Gastroesophageal sphincter (tissue), 3 donors: Measurements from ENCODE around the gene RANBP2.

ENCODE experiments used
- POLR2A ChIP-seq, 2 donors: fragments of 450-650 bp; IDR thresholded peaks; one replicate each; pipeline ENCODE4 v1.6.1; 2017; ENCODE audit warnings: antibody characterized with exemption in 2 of 2, mild to moderate bottlenecking in 2 of 2, moderate library complexity in 1 of 2
- TF ChIP-seq, protein P1 (sequence below), 4 experiments: fragments of 200-600 bp in 2 of 4; fragments of 450-650 bp in 2 of 4; sonication (generic) in 1 of 4; IDR thresholded peaks; one replicate each; pipeline ENCODE4 v1.5.1; 2017 to 2019; ENCODE audit warnings: antibody characterized with exemption in 4 of 4, mild to moderate bottlenecking in 2 of 4, moderate library complexity in 2 of 4

DNA sequence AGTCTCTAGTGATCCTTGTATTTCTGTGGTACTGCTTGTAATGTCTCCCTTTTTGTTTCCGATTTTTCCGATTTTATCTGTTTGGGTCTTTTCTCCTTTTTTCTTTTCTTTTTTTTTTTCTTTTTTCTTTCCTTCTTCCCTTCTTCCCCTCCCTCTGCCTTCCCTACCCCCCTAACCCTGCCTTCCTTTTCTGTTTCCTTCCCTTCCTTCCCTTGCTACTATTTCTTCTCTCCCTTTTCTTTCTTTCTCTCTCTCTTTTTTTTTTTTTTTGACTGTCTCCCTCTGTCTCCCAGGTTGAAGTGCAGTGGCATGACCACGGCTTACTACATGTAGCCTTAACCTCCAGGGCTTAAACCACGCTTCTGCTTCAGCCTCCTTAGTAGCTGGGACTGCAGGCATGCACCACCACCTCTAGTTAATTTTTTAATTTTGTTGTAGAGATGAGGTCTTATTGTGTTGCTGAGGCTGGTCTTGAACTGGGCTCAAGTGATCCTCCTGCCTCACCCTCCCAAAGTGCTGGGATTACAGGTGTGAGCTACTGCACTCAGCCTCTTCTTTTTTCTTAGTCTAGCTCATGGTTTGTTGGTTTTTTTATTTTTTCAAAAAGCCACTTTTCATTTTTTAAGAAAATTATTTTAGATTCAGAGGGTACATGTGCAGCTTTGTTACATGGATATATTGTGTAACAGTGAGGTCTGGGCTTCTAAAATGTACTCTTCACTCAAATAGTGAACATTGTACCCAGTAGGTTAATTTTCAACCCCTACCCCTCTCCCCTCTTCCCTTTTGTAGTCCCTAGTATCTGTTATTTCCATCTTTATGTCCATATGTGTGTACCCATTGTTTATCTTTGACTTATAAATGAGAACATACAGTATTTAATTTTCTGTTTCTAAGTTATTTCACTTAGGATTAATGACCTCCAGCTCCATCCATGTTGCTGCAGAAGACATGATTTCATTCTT is 92.0 kb downstream of the RANBP2 start:
- TF ChIP-seq, protein P1, sequence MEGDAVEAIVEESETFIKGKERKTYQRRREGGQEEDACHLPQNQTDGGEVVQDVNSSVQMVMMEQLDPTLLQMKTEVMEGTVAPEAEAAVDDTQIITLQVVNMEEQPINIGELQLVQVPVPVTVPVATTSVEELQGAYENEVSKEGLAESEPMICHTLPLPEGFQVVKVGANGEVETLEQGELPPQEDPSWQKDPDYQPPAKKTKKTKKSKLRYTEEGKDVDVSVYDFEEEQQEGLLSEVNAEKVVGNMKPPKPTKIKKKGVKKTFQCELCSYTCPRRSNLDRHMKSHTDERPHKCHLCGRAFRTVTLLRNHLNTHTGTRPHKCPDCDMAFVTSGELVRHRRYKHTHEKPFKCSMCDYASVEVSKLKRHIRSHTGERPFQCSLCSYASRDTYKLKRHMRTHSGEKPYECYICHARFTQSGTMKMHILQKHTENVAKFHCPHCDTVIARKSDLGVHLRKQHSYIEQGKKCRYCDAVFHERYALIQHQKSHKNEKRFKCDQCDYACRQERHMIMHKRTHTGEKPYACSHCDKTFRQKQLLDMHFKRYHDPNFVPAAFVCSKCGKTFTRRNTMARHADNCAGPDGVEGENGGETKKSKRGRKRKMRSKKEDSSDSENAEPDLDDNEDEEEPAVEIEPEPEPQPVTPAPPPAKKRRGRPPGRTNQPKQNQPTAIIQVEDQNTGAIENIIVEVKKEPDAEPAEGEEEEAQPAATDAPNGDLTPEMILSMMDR (IDR thresholded peaks at IDR 0.05), result no peak
- no peak for TF ChIP-seq POLR2A (IDR thresholded peaks at IDR 0.05)
